NCI-H1436 (cell line): ENCODE data around the gene KIAA0930.

Experiments used
- DNase-seq: peaks from one replicate; lab custom pipeline; 2025; lab: John Stamatoyannopoulos, UW

Gene KIAA0930

DNA sequence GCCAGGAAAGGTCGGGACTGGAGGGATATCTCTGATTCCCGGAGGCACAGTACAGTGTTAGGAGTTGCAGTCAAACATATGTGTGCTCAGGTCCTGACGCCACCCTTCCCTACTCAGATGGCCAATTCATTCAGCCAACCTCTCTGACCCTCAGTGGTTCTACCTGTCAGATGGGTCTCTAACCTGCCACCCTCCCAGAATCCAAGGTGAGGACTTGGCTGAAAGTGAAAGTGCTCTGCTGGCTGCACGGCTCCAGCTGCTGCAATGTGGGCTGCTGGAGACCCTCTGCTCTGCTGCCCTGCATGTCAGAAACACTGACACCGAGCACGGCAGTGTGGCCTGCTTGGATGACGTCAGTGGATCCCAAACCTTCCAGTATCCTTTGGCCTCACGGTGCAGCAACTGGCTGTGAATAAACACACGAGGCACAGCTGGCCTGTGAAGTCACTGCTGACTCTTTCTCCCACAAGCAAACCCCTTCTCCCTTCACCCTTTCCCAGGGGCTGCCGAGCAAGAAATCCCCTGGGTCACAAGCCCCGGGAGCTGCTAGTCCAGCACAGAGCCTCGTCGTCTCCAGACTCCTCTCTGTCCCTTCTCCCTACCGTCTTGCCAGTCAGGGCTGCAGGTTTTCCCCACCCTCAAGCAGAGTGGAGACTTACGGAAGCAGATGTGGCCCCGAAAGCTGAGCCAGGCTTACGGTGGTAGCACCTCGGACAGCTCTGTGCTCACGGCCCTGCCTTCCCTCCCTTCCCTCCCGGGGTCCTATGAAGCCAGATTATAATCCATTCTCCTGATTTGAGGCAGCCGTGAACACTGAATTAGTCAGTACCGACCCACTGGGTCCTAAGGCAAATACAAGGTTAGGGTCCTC lies 24.3 kb downstream of the KIAA0930 start:
- no peak for DNase-seq

DNA sequence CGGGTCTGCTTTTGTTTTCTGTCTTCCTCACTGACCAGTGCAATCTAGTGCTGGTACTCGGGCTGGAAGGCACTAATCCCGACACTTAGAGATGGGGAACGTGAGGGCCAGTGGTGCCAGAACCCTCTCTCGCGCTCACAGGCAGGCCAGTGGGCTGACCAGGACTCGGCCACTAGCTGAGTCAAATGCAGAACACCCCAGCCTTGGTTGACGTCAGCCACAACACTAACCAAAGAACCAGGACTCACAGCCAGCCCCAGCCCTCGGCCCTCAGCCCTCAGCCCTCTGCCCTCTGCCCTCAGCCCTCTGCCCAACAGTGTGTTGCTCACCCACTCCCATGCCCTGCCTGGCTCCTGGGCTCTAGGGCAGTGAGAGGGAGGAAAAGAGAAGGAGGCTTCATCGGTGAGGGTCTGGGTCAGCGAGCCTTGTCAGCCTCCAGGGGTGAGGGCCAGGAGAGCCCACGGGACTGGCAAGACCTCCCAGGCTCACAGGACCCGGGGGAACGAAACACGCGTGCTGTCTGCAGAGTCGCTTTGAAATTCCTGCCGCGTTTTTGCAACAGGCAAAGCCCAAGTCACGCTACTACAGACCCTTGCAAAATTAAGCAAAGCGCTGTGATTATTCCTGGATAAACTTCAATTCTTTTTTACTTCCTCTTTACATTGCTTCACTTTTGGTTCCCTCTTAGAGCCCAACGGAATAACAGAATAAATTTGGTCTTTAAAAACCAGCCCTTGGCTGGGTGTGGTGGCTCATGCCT lies 27.5 kb downstream of the KIAA0930 start:
- no peak for DNase-seq

DNA sequence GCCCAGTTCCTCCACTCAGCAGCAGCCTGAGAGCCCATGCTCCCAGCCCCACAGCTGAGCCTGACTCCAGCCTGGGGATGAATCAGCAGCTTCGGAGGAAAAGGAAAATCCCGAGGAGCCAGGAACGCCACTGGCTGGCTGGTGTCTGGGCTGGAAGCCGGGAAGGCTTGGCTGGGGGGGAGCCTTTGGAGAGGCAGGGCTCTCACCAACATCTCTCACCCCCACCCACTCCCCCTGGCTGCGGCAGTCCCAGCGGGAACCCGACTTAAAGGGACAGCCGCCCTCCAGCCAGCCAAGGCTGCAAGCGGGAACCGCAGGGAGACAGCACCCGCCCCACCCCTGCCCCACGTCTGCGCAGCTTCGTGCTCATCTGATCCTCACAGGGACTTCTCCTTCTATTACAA lies 28.4 kb downstream of the KIAA0930 start:
- DNase-seq, result no peak

DNA sequence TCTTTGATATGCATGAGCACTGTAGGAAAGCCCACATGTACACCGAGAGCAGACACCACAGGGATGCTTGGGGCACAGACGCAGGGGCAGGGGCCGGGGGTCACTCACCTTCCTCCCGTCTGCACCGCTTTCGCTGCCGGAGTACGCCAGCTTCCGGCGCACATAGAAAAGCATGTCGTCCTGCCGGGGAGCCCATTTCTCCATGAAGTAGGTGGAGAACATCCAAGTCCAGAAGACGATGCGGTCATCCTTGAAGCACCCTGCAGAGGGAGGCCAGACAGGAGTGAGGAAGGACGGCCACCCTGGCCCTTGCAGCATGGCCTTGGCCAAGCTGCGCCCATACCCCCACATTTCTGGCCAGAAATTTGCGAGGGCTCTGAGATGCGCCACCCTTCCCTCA lies 28.8 kb downstream of the KIAA0930 start:
- DNase-seq, result no peak

DNA sequence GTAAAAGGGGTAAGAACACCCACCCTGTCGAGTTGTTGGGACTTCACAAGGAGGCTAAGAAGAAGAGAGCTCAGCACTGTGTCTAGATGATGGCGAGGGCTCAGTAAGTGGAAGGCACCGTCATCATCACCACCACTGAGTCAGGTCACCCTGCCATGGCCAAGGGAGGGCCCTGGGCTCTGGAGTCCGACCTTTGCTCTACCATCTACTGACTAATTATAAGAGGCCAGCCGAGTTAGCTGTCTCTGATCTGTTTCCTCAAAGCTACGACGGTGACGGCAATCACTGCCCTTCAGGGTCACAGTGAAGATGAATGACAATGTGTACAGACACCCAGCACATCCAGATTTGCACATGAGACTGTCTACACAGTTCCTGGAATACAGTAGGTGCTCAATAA lies 29.3 kb downstream of the KIAA0930 start:
- no peak for DNase-seq

DNA sequence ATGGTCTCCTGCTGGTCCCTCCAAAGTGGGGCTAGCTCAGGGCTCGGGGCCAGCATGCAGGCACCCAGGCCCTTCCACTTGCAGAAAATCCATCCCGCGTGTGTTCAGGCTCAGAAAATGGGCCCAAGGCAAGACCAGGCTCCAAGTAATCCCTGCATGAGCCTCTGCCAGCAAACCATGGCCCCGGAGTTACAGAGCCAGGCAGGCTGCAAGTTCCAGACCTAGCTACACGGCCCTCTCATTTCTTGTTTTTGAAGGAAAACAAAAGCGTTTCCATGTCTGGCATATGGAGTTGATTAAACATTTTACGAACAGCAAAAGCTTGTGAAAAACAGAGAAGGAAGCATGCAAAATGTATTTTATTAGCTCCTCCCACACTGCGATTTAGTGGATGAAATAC lies 29.7 kb downstream of the KIAA0930 start:
- no peak for DNase-seq

DNA sequence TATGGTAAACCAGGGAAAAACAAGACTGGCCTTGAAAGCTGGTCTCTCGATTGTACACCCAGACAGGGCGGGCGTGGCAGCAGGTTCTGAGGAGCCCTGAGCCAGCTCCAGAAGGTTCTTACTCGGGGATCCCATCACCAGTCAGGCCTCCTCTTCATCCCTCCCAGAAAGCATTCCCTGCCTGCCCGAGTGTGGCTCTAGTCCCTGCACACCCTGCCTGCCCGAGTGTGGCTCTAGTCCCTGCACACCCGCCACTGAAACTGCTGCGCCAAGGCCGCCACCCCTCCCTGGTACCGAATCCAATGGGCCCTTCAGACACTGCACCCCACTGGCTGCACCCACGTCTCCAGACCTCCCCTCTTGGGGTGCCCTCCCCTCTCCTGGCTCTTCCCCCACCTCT lies 30.1 kb downstream of the KIAA0930 start:
- no peak for DNase-seq

DNA sequence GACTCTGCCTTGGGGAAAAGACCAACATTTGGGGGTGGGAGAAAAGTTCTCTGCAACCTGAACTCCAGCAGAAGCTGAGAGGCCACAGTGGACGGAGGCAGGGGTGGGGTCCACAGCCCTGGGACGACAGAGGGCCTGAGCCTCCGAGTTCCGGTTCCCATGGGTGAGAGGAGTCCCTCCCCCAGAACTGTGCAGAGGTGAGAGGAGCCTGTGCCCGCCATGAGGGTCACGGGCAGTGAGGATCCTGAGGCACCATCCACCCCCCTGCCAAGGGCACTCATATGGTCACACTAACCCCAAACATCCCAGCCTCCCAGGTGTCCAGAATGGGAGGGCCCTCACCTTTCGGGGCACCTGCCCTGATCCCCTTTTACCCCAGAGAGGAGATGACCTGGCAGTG lies 30.5 kb downstream of the KIAA0930 start:
- no peak for DNase-seq

DNA sequence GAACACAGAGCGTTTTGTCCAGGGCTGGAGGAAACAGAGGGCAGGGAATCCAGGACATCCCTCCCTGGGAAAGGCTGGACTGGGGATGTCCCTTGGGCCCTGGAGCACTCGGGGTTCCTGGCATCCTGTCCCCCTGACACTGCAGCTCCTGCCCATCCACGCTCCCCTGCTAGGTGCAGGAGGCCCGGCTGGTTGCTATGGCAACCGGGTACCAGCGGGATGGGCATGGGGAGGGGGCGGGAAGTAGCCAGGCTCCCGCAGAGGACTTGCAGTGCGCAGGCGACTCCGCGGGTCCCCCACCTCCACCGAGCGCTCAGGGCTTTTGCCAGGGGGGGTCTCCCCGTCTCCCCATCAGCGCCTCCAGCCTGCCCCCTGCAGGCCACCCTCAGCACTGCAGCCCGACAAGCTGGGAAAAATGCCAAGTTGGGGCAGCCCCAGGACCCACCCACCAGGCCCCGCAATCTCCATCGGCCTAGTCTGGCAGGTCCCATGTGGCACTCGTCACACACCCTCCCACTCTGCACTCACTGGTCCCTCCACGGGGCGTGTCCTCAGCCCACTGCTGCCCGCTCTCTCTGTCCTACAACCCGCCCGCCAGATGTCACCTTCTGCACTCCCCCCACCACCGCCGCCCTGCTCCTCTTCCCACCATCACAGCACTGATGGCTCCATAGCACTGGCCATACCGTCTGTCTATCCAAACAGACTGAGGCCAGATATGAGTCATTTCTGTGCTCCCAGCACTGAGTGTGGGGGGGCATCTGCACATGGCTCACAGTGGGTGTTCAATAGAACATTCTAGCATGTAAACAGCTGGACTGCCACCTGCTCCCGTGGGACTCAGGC lies 31.5 kb downstream of the KIAA0930 start:
- peak; percentile 26 for DNase-seq

DNA sequence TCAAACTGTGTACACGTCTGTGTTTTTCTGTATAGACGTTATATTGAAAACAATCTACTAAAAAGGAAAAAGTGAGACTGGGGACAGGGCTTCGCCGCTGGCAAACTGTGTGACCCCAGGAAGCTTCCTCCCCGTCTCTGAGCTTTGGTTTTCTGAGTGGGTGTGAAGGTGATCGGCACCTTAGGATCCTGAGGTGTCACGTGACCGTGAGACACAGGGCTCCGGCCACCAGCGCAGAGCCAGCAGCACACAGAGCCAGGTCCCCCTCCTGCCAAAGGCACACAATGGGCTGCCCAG lies 32.0 kb downstream of the KIAA0930 start:
- DNase-seq, result no peak

DNA sequence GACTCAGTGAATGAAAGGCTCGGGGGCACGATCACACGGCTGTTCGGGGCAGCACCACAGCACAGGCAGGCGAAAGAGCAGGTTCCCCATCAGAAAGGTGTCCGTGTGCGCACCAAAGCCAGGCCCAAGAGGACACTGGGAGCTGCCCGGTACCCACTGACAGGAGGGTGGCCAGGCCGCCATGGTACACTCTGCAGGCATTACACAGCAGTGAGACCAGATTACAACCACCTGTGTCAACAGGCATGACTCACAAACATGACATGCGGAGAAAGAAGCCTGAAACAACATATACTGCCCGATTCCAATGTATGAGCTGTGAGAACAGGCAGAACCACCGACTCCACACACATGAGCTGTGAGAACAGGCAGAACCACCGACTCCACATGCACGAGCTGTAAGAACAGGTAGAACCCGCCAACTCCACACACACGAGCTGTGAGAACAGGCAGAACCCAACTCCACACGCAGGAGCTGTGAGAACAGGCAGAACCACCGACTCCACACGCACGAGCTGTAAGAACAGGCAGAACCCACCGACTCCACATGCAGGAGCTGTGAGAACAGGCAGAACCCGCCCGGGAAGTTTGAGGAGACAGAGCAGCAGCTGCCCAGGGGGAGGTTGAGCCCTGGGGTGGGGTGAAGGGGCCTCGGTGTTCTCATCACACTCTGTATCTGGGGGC lies 32.6 kb downstream of the KIAA0930 start:
- no peak for DNase-seq

DNA sequence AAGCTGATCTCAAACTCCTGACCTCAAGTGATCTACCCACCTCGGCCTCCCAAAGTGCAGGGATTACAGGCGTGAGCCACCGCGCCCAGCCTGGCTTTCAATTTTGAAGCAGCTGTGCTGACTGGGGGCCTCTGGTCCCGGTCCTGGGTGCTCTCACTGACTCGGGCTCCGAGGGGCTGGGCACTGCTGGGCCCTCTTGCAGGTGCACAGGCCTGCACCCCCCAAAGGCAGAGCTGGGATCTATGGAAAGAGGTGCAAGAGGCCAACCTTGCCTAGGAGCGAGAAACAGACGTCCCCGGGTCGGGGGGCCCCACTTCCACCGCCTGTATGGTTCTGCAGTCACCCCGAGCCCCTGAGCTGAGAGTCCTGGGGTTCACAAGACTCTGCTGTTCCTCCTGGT lies 33.2 kb downstream of the KIAA0930 start:
- DNase-seq, result no peak

DNA sequence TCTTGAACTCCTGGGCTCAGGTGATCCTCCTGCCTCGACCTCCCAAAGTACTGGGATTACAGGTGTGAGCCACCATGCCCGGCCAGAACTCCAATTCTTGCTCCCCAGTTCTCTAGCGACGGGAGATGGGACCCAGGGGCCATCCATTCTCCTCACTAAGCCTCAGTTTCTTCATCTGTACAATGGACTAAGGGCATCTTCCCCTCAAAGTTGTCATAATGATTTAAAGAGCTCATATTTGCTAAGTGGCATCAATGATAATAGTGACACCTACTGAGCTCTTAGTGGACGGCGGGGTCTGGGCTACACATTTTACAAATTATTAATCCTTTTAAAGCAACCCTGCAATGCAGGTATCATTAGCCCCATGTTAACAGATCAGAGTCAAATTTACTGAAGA lies 34.5 kb downstream of the KIAA0930 start:
- no peak for DNase-seq

DNA sequence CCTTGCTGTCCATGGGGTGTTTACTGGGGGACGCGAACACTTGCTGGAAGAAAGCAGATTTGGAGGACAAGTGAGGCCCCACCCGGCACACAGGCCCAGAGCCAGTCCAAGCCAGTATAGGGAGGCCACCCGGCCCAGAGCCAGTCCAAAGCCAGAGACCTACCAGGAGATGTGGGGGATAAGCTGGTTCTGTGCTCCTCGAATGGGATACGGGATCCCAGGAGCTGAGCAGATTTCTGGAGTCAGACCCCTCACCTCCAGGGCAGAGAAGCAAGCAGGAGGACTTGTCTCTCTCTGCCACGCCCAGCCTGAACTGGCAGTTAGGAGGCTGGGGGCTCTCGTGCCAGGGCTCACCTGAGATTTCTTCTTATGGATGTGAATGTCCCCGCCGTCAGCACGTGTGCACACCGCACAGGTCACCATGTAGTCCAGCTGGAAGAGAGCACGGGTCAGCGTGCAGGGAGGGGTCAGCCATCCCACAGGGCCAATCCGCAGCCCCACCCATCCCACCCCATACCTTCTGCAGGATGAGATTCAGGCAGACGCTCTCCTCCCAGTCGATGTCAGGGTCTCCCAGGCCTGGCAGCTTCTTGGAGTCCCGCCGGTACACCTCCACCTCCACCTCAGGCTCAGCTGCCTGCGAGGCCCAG lies 35.3 kb downstream of the KIAA0930 start:
- no peak for DNase-seq

DNA sequence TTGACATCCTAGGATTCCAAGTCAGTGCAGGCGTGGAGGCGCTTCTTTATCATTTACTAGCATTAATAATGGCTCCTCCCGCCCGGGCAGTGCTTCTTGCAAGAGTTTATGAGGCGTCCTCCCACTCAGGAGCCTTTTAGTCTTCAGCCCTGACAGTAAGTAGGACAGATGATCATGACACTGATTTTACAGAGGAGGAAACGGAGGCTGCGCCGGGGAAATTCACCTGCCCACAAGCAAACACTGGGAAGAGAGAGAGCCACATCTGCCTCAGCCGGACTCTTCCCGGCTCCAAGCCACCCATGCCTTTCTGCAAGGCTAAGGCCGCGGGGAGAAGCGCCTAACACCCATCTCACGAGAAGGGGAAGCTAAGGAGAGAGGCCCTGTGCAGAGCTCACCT lies 35.9 kb downstream of the KIAA0930 start:
- no peak for DNase-seq

DNA sequence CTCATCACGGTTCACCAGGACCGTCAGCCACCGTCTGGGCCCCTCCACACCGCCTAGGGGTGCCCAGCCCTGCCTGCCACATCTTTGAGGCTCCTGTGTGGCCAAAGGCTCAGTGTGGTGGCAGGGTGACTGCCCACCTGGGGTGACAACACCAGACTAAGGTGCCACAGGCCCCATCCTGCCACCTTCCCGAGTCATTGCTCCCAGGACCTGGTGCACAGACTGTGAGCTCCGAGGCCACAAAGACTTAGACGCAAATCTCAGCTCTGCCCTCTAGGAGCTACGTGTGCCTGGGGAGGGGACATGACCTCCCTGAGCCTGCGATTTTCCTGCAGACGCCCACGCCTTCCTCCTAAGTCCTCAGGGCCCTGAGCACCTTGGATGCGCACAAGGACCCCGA lies 36.5 kb downstream of the KIAA0930 start:
- DNase-seq, result no peak

DNA sequence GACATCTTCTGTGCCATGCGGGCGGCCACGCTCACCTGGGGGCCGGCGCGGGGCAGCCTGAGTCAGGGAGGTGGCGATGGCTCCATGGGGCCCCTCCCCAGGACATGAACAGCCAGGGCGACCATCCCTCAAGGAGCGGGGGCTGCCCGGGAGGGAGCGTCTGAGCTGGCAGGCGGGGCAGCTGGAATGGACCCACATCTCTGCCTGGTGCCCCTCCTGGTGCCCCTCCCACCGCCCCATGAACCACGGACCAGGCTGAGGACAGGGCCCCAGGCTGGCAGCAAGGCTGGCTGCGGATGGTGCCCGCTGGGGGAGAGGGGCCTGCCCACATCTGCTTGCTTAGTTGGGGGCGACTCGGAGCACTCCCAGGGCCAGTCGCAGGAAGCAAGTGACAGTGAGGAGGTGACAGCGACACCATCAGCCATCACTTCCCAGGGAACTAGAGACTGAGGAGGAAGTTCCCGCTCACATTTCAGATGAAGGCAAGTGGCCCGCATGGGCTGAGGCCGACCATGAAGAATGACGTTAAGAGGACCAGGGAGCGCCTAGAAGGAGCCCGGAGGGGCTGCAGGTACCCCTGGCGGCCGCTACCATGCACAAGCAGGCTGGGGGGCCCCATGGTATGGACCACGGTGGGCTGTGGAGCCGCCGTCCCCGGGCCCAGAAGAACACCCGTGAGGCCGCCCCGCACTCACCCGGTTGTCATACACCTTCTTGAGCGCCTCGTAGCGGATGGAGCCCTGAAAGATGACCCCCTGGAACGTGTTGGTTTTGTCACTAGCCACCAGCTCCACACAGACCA lies 37.3 kb downstream of the KIAA0930 start:
- DNase-seq, result no peak

DNA sequence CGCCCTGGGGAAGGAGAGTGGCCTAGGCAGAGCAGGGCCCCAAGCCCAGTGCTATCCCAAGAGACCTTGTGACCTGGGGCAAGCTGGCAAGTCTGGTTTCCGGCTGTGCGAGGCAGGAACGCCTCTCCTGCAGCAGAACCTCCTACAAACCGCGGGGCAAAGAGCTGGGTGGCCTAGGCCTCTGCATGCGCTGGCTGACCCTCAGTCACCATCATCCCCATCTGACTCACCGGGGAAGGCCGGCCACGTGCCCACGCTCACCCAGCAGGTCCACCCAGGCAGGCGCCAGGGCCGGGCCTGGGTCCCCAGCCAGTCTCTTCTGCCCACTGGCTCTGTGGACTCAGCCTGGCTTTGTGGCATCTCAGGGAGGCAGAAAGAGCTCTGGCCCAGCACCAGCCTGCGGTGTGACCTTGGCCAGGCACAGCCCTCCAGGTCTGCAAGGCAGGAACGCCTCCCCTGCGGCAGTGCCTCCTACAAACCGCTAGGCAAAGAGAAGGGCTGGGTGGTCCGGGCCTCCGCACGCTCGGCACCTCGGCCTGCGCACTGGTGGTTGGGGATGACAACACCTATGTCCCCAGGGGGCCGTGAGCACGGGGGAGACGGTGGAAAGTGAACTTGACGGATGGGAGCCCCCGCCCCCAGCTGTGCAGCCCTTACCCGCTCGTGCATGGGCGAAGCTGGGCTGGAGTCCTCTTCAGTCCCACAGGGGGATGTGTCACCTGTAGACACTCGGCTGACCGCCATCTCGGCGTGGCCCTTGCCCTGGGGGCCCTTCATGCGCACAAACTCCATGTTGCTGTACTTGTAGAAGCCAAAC lies 38.2 kb downstream of the KIAA0930 start:
- DNase-seq, result no peak

DNA sequence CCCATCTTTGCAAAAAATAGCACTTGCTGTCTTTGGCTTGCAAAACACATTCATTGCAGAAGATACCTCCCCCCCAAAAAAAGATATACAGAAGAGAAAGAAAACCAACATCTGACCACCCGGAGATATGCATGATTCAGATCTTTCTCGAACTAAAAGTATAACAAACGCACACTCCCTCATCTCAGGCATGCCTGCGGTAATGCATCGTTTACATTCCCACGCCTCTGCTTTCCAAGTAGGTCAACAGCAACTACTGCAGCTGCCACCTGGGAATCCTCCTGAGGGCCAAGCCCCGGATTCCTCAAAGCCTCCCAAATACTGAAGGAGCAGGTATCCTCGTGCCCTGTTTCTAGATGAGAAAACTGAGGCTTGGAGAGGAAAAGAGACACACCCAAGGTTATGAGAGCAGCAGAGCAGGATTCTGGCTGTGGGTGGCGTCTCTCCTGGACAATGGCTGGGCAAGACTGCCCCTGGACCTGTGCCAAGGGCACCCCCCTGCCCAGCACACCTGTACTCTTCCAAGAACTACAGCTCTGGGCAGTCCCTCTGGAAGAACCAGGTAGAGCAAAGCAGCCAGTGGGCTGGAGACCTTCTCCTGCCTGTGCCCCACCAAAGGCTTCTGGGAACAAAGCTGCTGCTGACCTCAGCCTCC lies 38.9 kb downstream of the KIAA0930 start:
- no peak for DNase-seq
